Activated CD4-positive, alpha-beta T cell treated with anti-CD3 and anti-CD28 coated beads, Interleukin-10, Interleukin-2, amounts not matched to agents 100 ng/mL and 50 ng/mL, durations not matched to agents 16 hours and 8 hours (primary cell): ENCODE data around the gene NDUFAF7.
"Not testable (repeated sequence)": the region's sequence is repeated elsewhere in the genome, so short reads cannot be mapped to it uniquely, and the experiment has no call there.

ENCODE experiments used
- DNase-seq: peaks from one replicate; pipeline ENCODE4 v3.0.0-alpha.2; 2020

The NDUFAF7 gene

GRCh38 chr2:37231241-37232130 is at the start of gene NDUFAF7, which contains the start of gene CEBPZ:
TSS of gene NDUFAF7 (plus strand) at chr2:37231658. CDS start at chr2:37231706, 48 bp downstream.
TSS of gene CEBPZ (minus strand) at chr2:37231596. CDS start at chr2:37231567, 29 bp downstream.
- peak; percentile 95 for DNase-seq

DNA sequence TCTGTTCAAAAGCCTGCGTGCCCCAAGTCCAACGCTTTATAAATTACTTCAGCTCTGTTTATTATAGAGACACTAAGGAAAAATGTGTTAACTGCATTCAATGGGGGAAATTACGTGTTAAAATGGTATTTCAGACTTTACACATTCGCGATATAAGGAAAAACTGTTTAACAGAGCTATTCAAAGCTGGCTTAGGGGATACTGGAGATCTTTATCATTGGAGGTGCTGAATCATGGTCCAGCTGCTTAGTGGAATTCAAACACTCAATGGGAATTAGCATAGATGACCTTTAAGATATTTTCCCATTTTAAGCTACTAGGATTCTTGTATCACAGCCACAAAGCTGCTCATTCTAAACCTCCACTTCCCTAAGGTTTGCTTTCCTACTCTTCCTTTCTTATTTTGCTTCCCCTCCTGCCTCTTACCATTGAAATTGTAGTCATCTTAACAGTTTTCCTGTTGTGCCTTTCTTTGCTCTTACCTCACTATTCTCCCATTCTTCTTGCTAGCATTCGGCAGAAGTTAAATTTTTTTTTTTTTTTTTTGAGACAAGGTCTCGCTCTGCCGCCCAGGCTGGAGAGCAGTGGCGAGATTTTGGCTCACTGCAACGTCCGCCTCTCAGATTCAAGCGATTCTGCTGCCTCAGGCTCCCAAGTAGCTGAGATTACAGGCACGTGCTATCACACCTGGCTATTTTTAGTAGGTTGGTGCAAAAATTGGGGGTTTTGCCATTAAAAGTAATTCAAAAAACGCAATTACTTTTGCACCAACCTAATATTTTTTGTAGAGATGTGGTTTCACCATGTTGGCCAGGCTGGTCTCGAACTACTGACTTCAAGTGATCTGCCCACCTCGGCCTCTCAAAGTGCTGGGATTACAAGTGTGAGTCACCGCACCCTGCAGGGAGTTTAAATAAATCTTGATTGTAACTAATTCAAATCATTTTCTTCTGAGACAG is 49.5 kb upstream of the NDUFAF7 start:
- no peak for DNase-seq

DNA sequence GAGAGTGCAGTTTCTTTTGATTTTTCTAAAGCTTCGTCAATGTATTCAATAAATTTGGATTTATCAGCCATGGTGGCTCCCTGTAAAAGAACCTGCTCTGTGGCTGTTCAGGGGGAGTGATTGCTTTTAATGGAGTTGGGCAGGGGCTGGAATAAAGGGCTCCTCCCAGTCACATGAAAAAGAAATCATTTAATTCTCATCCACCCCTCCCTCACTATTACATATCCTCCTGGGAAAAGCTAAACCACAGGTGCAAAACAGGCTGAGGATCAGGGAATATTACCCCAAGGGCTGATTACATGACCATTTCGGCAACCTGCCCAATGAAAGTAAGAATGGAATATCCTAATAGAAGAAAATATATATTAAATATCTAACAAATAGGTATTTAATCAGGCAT is 42.9 kb upstream of the NDUFAF7 start, which contains the start of gene SULT6B1:
SULT6B1 (minus strand) TSS at position 101 of the 400 bp plus-strand sequence; CDS start at position 71, 30 bp downstream.
- no peak for DNase-seq

- DNase-seq, result peak; percentile 22
These were observed 41.9 kb upstream of the NDUFAF7 start for GRCh38 chr2:37189452-37190153.

- DNase-seq, result peak; percentile 19
These were observed 41.2 kb upstream of the NDUFAF7 start for GRCh38 chr2:37190290-37190689.

- DNase-seq, result no peak
These were observed 40.2 kb upstream of the NDUFAF7 start for GRCh38 chr2:37191253-37191652.

- DNase-seq, result no peak
These were observed 39.7 kb upstream of the NDUFAF7 start for GRCh38 chr2:37191747-37192146.

DNA sequence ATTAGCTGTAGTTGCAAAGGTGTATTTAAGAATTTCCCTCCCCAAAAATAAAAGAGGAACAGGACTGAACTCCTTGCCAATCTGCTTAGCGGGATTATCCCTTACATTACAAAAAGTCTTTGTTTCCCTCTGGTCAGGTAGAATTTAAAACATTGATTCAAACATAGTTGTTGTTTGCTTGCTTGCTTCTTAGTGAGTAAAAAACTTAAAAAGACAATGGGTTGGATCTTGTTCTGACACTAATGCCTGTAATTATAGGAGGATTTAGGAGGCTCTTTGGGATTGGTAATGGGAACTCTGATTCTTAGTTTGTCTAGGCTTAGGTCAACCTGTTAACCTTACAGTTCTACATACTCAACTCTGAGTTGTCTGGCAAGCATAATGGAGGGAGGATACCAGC is 38.9 kb upstream of the NDUFAF7 start:
- DNase-seq, result no peak

DNA sequence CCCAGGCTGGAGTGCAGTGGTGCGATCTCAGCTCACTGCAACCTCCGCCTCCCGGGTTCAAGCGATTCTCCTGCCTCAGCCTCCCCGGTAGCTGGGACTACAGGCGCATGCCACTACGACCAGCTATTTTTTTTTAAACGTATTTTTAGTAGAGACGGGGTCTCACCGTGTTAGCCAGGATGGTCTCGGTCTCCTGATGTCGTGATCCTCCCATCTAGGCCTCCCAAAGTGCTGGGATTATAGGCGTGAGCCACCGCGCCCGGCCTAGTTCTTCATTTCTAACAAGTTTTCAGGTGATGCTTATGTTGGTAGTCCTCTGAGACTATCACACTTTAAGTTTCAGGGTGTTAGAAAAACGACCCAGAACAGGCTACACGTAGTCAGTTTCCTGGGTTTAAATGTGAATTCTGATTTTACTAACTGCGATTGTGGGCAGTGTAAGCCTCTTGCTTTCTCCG is 35.6 kb upstream of the NDUFAF7 start:
- DNase-seq, result not testable (repeated sequence)

DNA sequence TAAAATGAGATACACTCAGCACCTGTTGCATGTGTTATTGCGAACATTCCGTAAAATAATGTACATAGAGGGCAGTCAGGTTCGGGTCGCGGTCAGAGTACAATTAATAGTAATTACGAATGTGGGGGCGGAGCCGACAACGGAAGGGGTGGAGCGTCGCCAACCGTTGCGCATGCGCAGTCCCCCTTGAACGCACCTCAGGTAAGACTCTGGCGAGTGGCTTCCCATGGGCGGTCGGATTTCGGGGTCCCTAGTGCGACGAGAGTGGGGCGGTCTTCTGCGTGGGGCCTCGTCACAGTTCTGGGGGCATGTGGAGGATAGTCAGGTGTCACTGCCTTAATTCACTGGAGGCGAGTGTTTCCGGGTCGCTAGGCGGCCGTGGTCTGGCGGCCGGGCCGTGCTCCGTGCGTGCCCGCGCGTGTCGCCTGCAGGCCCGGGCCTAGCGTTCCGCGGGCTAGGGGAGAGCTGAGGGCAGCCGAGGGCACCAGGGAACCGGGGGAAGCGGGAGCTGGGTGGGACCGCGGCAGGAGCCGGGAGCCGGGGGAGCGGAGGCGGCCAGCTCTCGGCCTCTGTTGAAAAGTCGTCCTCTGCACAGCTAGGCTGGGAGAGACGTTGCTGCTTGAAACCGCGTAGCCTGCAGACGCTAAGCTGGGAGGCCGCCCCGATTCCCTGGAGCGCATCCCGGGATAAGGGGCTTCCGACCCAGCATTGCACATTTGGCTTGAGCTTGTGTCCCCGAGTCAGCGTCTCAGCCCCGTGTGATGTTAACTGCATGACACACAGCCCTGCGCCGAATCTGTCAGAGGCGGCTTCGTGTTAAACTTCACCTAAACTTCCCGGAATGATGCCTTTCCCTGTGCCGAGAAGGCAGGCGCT is 34.9 kb upstream of the NDUFAF7 start, which contains the start of gene CEBPZOS:
CEBPZOS (plus strand) TSS at position 177 of the 876 bp plus-strand sequence. CDS start 3,209 bp downstream, outside the sequence.
- peak; percentile 92 for DNase-seq

DNA sequence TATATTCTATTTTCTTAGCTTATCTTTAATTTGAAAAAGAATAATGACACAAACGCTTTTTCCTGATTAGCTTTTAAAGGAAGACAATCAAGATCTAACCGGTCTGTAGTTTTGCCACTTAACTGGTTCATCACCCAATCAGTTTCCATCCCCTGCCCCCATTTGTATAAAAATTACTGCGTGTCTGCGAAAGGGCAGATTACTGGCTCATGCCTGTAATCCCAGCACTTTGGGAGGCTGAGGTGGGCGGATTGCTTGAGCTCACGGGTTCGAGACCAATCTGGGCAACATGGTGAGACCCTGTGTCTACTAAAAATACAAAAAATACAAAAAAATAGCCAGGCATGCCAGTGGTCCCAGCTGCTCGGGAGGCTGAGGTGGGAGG is 32.8 kb upstream of the NDUFAF7 start:
- no peak for DNase-seq

DNA sequence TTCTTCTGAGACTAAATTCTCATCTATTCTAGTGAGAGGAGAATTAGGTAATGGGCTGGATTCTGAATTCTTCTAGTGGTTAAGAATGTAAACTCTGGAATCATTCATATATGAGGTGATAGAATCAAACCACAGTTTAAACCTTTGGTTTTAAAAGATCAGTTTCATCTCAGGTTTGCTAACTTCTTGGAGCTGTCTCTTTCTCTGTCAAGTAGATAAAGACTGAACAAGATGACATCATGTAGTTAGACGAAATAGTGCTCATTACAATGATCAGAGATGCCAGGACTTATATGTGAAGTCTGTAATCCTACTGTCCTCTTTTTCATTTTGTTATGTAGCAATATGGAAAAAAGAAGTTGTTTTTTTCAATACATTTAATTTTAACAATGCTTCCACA is 30.2 kb upstream of the NDUFAF7 start:
- peak; percentile 7 for DNase-seq

DNA sequence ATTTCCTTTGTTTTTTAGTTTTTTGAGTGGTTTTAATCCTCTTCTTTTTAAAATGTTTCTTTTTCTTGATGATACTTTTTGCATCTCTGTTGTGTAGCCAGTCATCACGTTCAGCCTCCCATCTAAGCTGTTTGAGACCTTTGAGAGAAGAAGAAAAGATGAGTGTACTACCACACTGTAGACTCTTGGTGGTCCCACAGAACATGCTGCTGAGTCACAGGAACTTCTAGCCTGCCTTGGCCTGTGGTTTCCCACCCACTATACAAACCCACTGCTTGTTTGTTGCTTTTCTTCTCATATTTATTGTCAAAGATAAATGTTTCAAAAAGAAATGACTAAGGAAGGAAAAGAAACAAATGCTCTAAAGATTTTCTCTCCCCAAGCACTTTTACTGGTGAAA is 29.7 kb upstream of the NDUFAF7 start:
- peak; percentile 40 for DNase-seq

DNA sequence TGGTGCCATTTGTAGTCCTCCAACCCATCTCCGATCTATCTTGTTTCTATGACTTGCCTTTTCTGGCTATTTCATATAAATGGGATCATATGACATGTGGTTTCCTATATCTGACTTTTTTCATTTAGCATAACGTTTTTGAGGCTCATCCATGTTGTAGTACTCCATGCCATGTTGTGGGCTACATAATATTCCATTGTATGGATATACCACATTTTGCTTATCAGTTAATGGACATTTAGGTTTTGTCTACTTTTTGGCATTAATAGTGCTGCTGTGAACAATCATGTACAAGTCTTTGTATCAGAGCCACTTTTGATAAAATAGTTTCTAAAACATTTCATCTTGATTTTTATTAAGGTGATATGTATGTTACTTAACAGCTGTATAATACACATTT is 27.8 kb upstream of the NDUFAF7 start:
- no peak for DNase-seq

DNA sequence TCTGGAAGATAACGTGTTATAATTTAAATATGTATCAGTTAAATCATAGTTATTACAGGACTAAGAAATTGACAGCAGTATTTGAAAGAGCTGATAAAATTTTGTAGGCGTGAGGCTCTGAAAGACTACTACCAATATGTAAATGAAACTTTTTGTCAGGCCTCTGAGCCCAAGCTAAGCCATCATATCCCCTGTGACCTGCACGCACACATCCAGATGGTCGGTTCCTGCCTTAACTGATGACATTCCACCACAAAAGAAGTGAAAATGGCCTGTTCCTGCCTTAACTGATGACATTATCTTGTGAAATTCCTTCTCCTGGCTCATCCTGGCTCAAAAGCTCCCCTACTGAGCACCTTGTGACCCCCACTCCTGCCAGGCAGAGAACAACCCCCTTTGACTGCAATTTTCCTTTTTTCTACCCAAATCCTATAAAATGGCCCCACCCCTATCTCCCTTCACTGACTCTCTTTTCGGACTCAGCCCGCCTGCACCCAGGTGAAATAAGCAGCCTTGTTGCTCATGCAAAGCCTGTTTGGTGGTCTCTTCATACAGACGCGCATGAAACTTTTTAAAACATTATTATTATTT is 26.3 kb upstream of the NDUFAF7 start:
- DNase-seq, result not testable (repeated sequence)

GRCh38 chr2:37205689-37206341 is 25.6 kb upstream of the NDUFAF7 start:
- DNase-seq, result no peak

- not testable (repeated sequence) for DNase-seq
These were observed 24.7 kb upstream of the NDUFAF7 start for GRCh38 chr2:37206760-37207159.

- DNase-seq, result no peak
These were observed 20.2 kb upstream of the NDUFAF7 start for GRCh38 chr2:37211212-37211611.

DNA sequence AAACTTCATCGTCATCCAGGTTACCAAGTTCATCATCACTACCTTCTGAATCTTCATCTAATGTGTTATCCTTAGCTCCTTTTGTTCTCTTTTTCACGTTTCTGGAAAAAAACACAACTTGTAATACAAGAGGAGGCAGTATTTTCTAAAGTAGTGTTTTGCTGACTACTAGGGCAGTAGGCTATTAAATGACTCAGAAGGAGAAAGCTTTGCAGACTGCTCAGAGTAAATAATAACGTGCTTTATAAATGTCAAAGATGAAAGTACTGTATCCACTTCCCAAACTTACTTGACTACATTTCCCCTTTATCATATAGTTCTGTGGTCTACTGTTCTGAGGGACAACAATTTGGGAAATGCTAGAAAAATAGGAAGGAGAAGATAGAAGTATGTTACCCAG is 19.5 kb upstream of the NDUFAF7 start:
- DNase-seq, result no peak

DNA sequence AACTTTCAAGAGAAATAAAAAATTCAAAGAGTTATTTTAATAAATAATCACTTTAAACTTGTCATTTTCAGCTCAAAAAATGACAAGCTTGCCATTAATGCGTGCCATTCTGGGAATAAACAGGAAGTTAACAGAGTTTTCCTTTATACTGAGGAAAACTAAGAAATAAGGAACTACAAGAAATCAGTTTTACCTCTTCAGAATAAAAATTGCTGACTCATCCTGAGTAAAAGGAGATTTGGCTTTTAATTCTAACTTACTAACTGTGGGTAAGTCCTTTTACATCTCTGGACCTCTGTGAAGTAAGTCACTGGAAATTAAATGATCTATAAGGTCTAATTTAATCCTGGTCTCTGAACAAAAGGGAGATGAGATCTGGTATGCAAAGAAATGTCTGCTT is 16.2 kb upstream of the NDUFAF7 start:
- no peak for DNase-seq
